ENCODE measurements around the gene CD68.
A peak's percentile ranks its signal among the peaks of the same experiment; 100 is the strongest.

- TF ChIP-seq POLR2A (IDR thresholded peaks at IDR 0.05) (no peak), CTCF (IDR thresholded peaks at IDR 0.05) (peak; percentile 81 to 89 (median 87))
These were observed 9.9 kb downstream of the CD68 start for GRCh38 chr17:7589204-7589868.
